Measurements from ENCODE around the gene TNFSF12.

The TNFSF12 gene

DNA sequence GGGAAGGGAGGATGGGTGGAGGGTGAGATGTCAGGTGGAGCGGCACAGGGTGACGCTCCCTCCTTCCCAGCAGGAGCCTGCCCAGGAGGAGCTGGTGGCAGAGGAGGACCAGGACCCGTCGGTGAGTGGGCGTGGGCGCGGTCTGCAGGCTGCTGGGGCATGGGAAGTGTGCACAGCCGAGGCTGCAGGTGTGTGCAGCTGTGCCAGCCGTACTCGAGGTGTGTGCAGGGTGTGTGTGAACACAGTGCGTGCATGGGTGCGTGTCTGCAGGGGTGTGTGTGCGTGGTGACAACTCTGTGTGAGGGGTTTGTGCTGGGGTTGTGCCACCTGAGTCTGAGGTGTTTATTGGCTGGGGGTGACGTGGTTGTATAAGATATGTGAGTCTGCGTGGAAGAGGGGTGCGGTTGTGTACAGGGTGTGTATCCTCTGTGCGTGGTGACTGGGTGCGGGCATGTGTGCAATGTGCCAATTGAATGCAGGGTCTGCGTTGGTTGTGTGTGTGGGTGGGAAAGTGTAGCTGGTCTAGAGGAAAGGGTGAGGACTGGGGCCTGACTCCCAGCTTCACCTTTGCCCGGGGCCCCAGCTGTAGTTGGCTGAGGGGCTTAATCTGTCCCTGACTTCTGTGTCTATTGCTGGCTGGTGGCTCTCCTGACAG lies 670 bp downstream of the TNFSF12 start:
- DNase-seq: no peak

- no peak for DNase-seq
These were observed 1.5 kb downstream of the TNFSF12 start for GRCh38 chr17:7550344-7550743.

DNA sequence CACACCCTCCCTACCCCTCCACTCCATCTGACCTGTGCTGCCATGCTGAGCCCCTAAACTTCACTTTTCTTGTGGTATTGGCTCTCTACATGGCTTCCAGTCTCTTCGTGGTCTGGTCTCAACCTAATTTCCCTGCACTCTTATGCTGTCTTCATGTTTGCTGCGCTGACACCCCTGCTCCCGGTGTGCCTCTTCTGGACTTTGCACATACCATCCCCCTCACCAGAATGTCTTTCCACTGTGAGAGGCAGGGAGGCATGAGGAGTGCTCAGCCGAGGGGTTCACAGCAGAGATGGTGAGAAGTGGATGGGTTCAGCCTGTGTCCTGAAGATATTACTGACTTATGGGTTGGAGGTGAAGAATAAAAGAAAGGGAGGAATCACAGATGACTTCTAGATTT lies 2.5 kb downstream of the TNFSF12 start:
- no peak for DNase-seq

- DNase-seq: peak; percentile 19
These were observed 3.8 kb downstream of the TNFSF12 start for GRCh38 chr17:7552621-7553051.

DNA sequence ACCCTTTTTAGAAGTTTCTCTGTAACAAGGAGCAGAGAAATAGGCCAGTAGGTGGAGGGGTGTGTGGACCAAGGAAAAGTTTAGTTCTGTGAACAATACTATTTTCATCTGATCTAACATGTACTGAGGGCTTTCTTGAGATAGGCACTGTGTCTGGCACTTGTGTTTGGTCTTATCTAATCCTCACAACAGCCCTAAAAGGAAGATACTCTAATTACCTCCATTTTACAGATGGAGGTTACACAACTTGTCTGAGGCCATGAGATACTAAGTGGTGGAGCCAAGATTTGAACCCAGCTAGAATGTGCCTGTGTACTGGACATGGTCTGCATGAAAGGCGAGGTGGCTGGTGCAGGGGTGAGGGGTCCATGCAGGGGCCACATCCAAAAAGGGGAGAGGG lies 4.5 kb downstream of the TNFSF12 start:
- peak; percentile 57 for DNase-seq

GRCh38 chr17:7555320-7555948 lies 6.6 kb downstream of the TNFSF12 start:
- no peak for DNase-seq

GRCh38 chr17:7556627-7557026 lies 7.8 kb downstream of the TNFSF12 start:
- DNase-seq: no peak

- DNase-seq: no peak
These were observed 8.4 kb downstream of the TNFSF12 start for GRCh38 chr17:7557147-7557764.

- DNase-seq: peak; percentile 91
These were observed 9.1 kb downstream of the TNFSF12 start for GRCh38 chr17:7557775-7558543.

DNA sequence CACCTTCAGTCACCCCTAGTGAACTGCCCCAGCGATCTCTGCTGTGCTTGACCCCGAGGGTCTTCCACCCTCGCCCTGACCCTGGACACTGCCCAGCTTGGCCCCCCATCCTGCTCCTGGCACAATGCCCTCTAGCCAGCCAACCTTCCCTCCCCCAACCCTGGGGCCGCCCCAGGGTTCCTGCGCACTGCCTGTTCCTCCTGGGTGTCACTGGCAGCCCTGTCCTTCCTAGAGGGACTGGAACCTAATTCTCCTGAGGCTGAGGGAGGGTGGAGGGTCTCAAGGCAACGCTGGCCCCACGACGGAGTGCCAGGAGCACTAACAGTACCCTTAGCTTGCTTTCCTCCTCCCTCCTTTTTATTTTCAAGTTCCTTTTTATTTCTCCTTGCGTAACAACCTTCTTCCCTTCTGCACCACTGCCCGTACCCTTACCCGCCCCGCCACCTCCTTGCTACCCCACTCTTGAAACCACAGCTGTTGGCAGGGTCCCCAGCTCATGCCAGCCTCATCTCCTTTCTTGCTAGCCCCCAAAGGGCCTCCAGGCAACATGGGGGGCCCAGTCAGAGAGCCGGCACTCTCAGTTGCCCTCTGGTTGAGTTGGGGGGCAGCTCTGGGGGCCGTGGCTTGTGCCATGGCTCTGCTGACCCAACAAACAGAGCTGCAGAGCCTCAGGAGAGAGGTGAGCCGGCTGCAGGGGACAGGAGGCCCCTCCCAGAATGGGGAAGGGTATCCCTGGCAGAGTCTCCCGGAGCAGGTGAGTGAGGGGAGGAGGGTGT lies 9.9 kb downstream of the TNFSF12 start, which contains the start of gene TNFSF13:
Gene TNFSF13, plus strand, starts transcription at position 207 of the 776 bp plus-strand sequence. Its CDS starts 290 bp downstream, at position 497.
- peak; percentile 61 for DNase-seq

DNA sequence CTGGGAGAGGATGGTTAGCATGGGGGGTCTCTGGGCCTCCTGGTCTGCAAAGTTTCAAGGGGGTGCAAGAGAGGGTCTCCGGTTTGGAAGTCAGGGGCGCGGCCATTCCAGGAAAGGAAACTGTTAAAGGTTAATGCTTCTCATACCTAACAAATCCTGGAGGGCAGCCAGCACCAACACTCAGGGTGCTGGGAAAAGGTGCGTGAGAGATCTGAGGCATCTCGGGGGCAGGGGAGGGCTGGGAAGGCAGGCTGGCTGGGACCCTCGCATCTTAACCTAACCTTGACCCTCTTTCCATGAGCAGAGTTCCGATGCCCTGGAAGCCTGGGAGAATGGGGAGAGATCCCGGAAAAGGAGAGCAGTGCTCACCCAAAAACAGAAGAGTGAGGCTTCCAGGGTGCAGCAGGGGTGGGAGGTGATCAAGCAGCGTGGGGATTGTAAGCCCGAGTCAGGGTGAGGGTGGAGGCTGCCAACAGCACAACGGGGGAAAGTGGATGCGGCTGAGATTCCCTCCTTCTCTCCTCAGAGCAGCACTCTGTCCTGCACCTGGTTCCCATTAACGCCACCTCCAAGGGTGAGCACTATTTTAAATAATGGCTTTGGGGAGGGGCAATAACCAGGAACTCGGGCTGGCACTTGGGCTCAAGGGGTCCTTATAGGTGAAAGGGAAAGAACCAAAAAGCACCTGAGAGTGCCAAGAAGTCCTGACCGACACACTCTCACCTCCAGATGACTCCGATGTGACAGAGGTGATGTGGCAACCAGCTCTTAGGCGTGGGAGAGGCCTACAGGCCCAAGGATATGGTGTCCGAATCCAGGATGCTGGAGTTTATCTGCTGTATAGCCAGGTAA lies 10.7 kb downstream of the TNFSF12 start:
- no peak for DNase-seq

DNA sequence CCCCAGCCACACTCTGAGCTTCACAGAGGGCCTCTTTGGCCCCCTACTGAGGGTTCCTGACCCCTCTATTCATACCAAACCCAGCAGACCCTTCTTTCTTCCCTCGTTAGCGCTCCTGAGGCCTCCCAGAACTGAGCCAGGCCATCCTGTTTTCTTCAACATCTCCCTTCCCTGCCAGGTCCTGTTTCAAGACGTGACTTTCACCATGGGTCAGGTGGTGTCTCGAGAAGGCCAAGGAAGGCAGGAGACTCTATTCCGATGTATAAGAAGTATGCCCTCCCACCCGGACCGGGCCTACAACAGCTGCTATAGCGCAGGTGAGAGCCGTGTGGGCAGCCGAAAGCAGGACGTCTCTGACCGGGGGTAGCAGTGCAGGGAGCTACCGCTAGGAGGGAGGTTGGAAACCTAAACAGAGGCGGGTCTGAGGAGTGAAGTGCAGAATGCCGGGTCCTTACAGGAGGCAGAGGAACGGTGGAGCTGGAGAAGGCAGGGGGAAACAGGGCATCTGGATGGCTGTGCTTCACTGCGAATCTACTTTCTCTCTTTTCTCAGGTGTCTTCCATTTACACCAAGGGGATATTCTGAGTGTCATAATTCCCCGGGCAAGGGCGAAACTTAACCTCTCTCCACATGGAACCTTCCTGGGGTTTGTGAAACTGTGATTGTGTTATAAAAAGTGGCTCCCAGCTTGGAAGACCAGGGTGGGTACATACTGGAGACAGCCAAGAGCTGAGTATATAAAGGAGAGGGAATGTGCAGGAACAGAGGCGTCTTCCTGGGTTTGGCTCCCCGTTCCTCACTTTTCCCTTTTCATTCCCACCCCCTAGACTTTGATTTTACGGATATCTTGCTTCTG lies 11.5 kb downstream of the TNFSF12 start:
- DNase-seq: peak; percentile 41

DNA sequence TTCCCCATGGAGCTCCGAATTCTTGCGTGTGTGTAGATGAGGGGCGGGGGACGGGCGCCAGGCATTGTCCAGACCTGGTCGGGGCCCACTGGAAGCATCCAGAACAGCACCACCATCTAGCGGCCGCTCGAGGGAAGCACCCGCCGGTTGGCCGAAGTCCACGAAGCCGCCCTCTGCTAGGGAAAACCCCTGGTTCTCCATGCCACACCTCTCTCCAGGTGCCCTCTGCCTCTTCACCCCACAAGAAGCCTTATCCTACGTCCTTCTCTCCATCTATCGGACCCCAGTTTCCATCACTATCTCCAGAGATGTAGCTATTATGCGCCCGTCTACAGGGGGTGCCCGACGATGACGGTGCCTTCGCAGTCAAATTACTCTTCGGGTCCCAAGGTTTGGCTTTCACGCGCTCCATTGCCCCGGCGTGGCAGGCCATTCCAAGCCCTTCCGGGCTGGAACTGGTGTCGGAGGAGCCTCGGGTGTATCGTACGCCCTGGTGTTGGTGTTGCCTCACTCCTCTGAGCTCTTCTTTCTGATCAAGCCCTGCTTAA lies 12.2 kb downstream of the TNFSF12 start:
- peak; percentile 94 for DNase-seq

DNA sequence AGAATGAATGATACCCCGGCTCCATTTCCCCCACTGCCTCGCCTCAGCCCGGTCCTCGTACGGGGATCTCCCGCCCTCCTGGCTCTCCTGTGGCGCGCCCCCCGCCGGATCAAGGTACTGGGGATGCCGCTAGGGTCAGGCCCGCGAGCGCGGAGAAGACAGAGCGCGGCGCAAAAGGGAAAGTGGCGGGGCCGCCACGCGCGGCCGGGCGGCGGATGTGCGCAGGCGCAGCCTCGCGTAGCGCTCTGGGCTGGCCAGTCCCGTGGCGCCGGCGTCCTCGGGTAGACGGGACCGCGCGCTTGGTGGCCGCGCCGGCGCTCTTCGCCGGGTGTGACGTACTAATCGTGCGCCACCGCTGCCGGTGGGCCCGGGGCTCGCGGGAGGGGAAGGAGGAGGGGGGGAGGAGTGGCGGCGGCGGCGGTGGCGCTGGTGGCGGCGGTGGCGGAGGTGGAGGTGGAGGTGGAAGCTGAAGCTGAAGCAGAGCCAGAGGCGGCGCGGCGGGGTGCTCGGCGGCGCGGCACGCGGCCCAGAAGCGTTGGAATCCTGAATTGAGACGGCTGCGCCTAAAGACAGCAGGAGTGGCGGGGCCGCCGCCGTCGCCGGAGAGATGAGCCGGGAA lies 12.8 kb downstream of the TNFSF12 start, which contains the start of gene SENP3:
Gene SENP3, plus strand, starts transcription at position 331 of the 619 bp plus-strand sequence. CDS start 1,158 bp downstream, outside the sequence.
- DNase-seq: peak; percentile 95

DNA sequence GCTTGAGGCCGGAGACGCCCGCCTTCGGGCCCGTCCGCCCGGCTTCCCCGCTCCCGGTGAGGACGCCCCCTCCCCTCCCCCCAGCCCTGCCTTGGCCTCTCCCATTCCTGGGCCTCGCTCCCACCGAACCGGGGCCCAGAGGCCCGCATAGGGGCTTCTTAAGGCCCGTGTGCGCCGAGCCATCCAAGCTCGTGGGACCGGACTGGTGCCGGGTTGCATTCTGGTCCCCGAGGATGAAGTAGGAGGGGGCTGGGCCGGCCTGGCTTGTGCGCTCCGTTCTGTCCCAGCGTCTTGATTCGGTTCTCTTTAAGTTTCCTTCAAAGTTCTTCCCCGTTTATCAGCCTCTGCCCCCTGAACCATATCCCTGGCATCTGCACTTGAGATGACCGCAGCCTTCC lies 13.3 kb downstream of the TNFSF12 start:
- DNase-seq: peak; percentile 58

DNA sequence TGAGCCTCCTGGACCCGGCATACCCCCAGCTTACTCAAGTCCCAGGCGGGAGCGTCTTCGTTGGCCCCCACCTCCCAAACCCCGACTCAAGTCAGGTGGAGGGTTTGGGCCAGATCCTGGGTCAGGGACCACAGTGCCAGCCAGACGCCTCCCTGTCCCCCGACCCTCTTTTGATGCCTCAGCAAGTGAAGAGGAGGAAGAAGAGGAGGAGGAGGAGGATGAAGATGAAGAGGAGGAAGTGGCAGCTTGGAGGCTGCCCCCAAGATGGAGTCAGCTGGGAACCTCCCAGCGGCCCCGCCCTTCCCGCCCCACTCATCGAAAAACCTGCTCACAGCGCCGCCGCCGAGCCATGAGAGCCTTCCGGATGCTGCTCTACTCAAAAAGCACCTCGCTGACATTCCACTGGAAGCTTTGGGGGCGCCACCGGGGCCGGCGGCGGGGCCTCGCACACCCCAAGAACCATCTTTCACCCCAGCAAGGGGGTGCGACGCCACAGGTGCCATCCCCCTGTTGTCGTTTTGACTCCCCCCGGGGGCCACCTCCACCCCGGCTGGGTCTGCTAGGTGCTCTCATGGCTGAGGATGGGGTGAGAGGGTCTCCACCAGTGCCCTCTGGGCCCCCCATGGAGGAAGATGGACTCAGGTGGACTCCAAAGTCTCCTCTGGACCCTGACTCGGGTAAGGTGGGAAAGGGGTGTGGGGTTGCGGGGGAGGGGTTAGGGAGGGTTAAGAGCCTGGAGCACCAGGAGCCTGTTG lies 14.4 kb downstream of the TNFSF12 start:
- DNase-seq: no peak

- DNase-seq: no peak
These were observed 20.7 kb downstream of the TNFSF12 start for GRCh38 chr17:7569571-7569970.

DNA sequence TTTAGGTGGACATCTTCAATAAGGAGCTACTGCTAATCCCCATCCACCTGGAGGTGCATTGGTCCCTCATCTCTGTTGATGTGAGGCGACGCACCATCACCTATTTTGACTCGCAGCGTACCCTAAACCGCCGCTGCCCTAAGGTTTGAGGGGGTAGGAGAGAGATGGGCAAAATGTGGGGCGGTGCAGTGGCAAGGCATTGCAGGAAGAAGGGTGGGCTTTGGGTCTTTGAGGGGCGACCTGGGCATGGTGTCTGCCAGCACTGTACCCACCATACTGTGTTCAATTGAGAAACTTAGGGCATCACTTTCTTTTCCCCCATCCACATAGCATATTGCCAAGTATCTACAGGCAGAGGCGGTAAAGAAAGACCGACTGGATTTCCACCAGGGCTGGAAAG lies 21.5 kb downstream of the TNFSF12 start:
- DNase-seq: no peak

GRCh38 chr17:7572338-7572587 lies 23.4 kb downstream of the TNFSF12 start:
- DNase-seq: no peak
